ENCODE data around the gene OSR1.

Gene OSR1

GRCh38 chr2:19301706-19302105 is 56.7 kb downstream of the OSR1 start:
- Histone ChIP-seq H3K9ac (ENCODE audit: low read depth, low read length) (no peak overlapping the region), H3K4me3 (ENCODE audit: low read depth, low read length) (no peak overlapping the region), H3K4me1 (ENCODE audit: control insufficient read depth, insufficient read depth, low read length) (no peaks in the 10 kb centered on the region), H3K27ac (ENCODE audit: low read depth, low read length) (no peak overlapping the region), H3K27me3 (ENCODE audit: control insufficient read depth, insufficient read depth, low read length) (no peaks in the 10 kb centered on the region), H3K36me3 (ENCODE audit: control insufficient read depth, insufficient read depth, low read length) (no peaks in the 10 kb centered on the region), H3K9me3 (ENCODE audit: control insufficient read depth, insufficient read depth, low read length) (0 out of 2 replicates have a peak, but pooled peaks cover 6% of the 10 kb centered on the region)

Measured in HUES48 (cell line).